Embryonic facial prominence (tissue), 1 donor: ENCODE results near the gene TELO2.

Source experiments
- DNase-seq: peaks from one replicate; pipeline ENCODE4 v3.0.0-alpha.2; 2016; ENCODE audit errors: extremely low spot score

TELO2 gene

GRCh38 chr16:1498899-1499676, 5.9 kb downstream of the TELO2 start:
- no peak for DNase-seq

- no peak for DNase-seq
Observed at GRCh38 chr16:1499756-1500464, 6.8 kb downstream of the TELO2 start.

- no peak for DNase-seq
Observed at GRCh38 chr16:1500465-1501150, 7.4 kb downstream of the TELO2 start.

GRCh38 chr16:1501630-1502029, 8.5 kb downstream of the TELO2 start:
- DNase-seq: no peak

- no peak for DNase-seq
Observed at GRCh38 chr16:1502092-1503004, 9.2 kb downstream of the TELO2 start.

GRCh38 chr16:1503110-1503955, 10.2 kb downstream of the TELO2 start:
- no peak for DNase-seq

- no peak for DNase-seq
Observed at GRCh38 chr16:1505073-1505844, 12.1 kb downstream of the TELO2 start.

- DNase-seq: no peak
Observed at GRCh38 chr16:1505912-1506311, 12.8 kb downstream of the TELO2 start.

GRCh38 chr16:1506494-1507213, 13.5 kb downstream of the TELO2 start:
- DNase-seq: no peak

- DNase-seq: no peak
Observed at GRCh38 chr16:1508494-1509187, 15.5 kb downstream of the TELO2 start.

- no peak for DNase-seq
Observed at GRCh38 chr16:1509307-1510221, 16.4 kb downstream of the TELO2 start.

GRCh38 chr16:1510272-1510671, 17.1 kb downstream of the TELO2 start:
- no peak for DNase-seq

GRCh38 chr16:1510941-1511351, 17.8 kb downstream of the TELO2 start:
- no peak for DNase-seq

- DNase-seq: no peak
Observed at GRCh38 chr16:1511662-1512569, 18.8 kb downstream of the TELO2 start.

- DNase-seq: no peak
Observed at GRCh38 chr16:1512774-1513173, 19.6 kb downstream of the TELO2 start.

- DNase-seq: no peak
Observed at GRCh38 chr16:1514507-1514906, 21.3 kb downstream of the TELO2 start.
